ENCODE results near the gene NAP1L5. TPM values are rescaled to one million over a fixed set of nuclear protein-coding genes. Genes with fewer than 3 reads are reported as not detected.

The NAP1L5 gene
- total and polyA plus RNA-seq, 2 of the 13 experiments (the other 11 are each of a cell fraction or from before 2014, with no cell fraction given): 1.3 to 1.6 TPM

DNA sequence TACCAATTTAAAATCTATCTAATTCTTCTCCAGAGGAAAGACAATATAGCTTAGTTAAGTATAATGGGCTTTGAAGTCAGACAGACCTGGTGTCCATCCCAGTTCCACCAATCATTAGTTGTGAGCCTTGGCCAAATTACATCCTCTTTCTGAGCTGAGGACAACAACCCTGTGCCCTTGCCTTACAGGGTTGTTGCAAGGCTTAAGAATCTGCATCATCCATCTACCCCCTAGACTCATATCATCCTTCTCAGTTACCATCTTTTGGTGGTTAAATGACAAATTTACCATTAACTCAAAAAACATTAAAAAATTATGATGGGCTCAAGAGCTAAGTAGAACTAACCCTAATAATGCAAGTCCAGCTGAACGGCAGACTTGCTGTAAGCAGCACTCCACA lies 51.6 kb downstream of the NAP1L5 start:
- Histone ChIP-seq H3K4me2 (ENCODE audit: low read depth, low read length) (no peak overlapping the region), H3K9ac (ENCODE audit: insufficient read depth, low read depth, low read length) (no peak overlapping the region), H3K4me1 (ENCODE audit: insufficient read depth, low read length) (no peaks in the 10 kb centered on the region), H2AFZ (ENCODE audit: low read length) (no peak overlapping the region), H3K27ac (ENCODE audit: extremely low read length, insufficient read depth, low read length) (no peak overlapping the region), H3K36me3 (replicated peaks in 1 of 2; ENCODE audit: control insufficient read depth in 1 of 2, insufficient read depth in 2 of 2, low read length in 2 of 2) (no peaks in the 10 kb centered on the region), H3K9me3 (ENCODE audit: low read length) (no peaks in the 10 kb centered on the region), H3K4me3 (replicated peaks in 1 of 3; ENCODE audit: insufficient read depth in 1 of 3, low read depth in 2 of 3, low read length in 3 of 3) (no peak overlapping the region), H4K20me1 (ENCODE audit: insufficient read depth, low read length) (no peaks in the 10 kb centered on the region), H3K79me2 (ENCODE audit: insufficient read depth, low read length) (no peaks in the 10 kb centered on the region), H3K27me3 (ENCODE audit: control insufficient read depth in 1 of 2, insufficient read depth in 2 of 2, low read length in 2 of 2) (no peaks in the 10 kb centered on the region)
- WGBS (ENCODE audit: low lambda C conversion rate): 47% methylated on average over 1 of the region's 1 CpG
- ATAC-seq (no peak), DNase-seq (ENCODE audit: low spot score) (no peak), FAIRE-seq (no peak)
- in situ Hi-C loops (cut with HindIII; ENCODE audit: extremely low pct_ligation_motif_present, low pct_unique_long_range_greater_than_20kb) (no loop called here), intact Hi-C loops (cut with micrococcal nuclease; ENCODE audit: unreplicated experiment) (no loop called here)
- POLR2A ChIA-PET: no interaction called here
- CTCF ChIA-PET (ENCODE audit: low intra/inter-chr PET ratio, low total read pairs): no interaction called here
- TF ChIP-seq MNT (IDR thresholded peaks at IDR 0.05): no peak
- TF ChIP-seq ASH2L (IDR thresholded peaks at IDR 0.05; ENCODE audit: insufficient read length, low read depth, low read length): no peak
- TF ChIP-seq POLR2A (IDR thresholded peaks at IDR 0.05; ENCODE audit: insufficient read depth in 1 of 2, low read depth in 2 of 2, low read length in 2 of 2): no peak
- TF ChIP-seq, protein P1, sequence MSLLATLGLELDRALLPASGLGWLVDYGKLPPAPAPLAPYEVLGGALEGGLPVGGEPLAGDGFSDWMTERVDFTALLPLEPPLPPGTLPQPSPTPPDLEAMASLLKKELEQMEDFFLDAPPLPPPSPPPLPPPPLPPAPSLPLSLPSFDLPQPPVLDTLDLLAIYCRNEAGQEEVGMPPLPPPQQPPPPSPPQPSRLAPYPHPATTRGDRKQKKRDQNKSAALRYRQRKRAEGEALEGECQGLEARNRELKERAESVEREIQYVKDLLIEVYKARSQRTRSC (CRISPR knock-in tag; IDR thresholded peaks at IDR 0.05; ENCODE audit: low read depth): no peak
- no peak for TF ChIP-seq ZNF232 (CRISPR knock-in tag; IDR thresholded peaks at IDR 0.05; ENCODE audit: borderline replicate concordance)
- no peak for TF ChIP-seq NR1H2 (CRISPR knock-in tag; IDR thresholded peaks at IDR 0.05; ENCODE audit: borderline replicate concordance, low read depth)
- TF ChIP-seq TOE1 (CRISPR knock-in tag; IDR thresholded peaks at IDR 0.05): no peak
- no peak for TF ChIP-seq RAD21 (CRISPR knock-in tag; IDR thresholded peaks at IDR 0.05)
- no peak for TF ChIP-seq RFXANK (CRISPR knock-in tag; IDR thresholded peaks at IDR 0.05)
- TF ChIP-seq THAP7 (CRISPR knock-in tag; IDR thresholded peaks at IDR 0.05): no peak
- TF ChIP-seq ZNF709 (CRISPR knock-in tag; IDR thresholded peaks at IDR 0.05): no peak
- no TSS peak for BruUV-seq (replicated peaks)

Small RNAs within 50 kb of the gene (small RNA-seq; reads per million reads assigned to genes)
- gene RF02115 (ENCODE audit: insufficient read depth in 2 of 3, insufficient read length in 3 of 3, low read depth in 2 of 3, low replicate concordance in 1 of 3) (0 reads per million in 3 experiments), gene RNU6-33P (ENCODE audit: insufficient read depth in 2 of 3, insufficient read length in 3 of 3, low read depth in 2 of 3, low replicate concordance in 1 of 3) (0 to 1.9 (median 0) reads per million in 3 experiments)

Other genes starting within 250 kb of the NAP1L5 start
- gene HERC5, start 240.7 kb downstream of the NAP1L5 start, total RNA-seq (2016; rRNA removed; fragmentation: Illumina TruSeq; extraction: Trizol): 0.29 and 0.33 TPM in 2 replicates
- gene HERC5, start 240.7 kb downstream of the NAP1L5 start, polyA plus RNA-seq (2011; rRNA removed): 0.08 and 0.13 TPM in 2 replicates
- gene PYURF, start 174.1 kb downstream of the NAP1L5 start, total RNA-seq (2016; rRNA removed; fragmentation: Illumina TruSeq; extraction: Trizol): 95.2 and 121 TPM in 2 replicates
- gene PYURF, start 174.1 kb downstream of the NAP1L5 start, polyA plus RNA-seq (2011; rRNA removed): 48.5 and 59.9 TPM in 2 replicates
- gene HERC3, start 105.3 kb downstream of the NAP1L5 start, total RNA-seq (2016; rRNA removed; fragmentation: Illumina TruSeq; extraction: Trizol): 3.8 and 6.7 TPM in 2 replicates
- gene HERC3, start 105.3 kb downstream of the NAP1L5 start, polyA plus RNA-seq (2011; rRNA removed): 6.2 and 6.3 TPM in 2 replicates

All from HepG2 (cell line).